ENCODE measurements around the gene ACTR5.
A peak's percentile ranks its signal among the peaks of the same experiment; 100 is the strongest.

Gene ACTR5

GRCh38 chr20:38748097-38748860, at the start of gene ACTR5:
Gene ACTR5, plus strand, starts transcription at chr20:38748460. Its CDS starts 19 bp downstream, at chr20:38748479.
- DNase-seq: peak; percentile 96

GRCh38 chr20:38698541-38698940, 49.7 kb upstream of the ACTR5 start:
- DNase-seq: no peak

GRCh38 chr20:38700141-38700540, 48.1 kb upstream of the ACTR5 start:
- DNase-seq: no peak

DNA sequence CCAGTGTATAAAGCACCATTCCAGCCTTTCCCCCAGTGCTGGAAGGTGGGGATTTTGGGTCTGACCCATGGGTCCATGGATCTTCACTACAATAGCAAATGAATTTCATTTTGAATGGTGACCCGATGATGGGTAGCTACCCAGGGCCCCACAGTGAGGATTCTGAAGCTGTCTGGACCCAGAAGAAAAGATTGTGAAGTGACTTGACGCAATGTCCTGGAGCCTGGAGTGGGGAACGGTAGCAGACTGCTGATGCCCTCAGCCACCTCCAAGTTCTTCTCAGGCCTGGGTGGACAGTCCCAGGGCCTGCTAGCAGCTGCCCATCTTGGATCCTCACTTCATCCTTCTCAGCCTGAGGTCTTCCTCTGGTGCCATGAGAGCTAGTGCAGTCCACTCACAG, 47.3 kb upstream of the ACTR5 start:
- DNase-seq: no peak

DNA sequence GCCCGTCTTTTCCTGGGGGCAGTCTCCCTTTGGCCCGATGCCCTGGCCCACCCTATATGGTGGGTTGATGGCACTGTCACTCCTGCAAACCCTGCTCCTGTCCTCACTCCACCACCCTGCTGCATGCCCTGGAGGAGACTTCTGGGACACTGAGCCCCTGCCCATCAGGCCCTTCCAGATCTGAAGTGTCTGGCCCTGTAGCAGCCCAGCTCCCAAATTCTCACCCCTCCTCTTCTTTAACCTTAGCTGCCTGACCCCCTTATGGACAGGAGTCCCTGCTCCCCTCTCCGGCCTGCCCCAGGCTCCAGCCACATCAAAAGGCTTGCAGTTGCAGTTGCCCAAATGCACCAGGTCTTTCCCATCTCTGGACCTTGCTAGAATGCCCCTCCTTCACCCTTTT, 44.7 kb upstream of the ACTR5 start:
- no peak for DNase-seq

GRCh38 chr20:38704136-38704535, 44.1 kb upstream of the ACTR5 start:
- DNase-seq: no peak

DNA sequence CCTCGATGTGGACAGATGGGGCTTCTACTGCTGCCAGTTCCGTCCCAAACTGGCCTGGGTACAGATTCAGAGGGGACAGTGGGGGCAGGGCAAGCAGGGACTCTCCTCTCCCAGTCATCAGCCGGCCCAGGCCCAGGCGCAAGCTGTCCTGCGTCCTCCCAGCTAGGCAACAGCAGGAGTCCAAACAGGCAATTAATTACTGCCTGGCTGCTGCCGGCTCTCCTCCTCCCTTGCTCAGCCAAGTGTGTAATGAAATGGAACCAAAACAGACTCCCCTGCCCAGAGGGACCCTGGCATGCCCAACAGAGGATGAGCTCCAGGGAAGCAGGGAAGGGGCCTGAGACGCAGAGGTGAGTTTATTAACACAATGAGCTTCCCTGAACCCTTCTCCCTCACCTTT, 41.8 kb upstream of the ACTR5 start:
- DNase-seq: no peak

GRCh38 chr20:38714308-38714707, 34.0 kb upstream of the ACTR5 start:
- DNase-seq: no peak

DNA sequence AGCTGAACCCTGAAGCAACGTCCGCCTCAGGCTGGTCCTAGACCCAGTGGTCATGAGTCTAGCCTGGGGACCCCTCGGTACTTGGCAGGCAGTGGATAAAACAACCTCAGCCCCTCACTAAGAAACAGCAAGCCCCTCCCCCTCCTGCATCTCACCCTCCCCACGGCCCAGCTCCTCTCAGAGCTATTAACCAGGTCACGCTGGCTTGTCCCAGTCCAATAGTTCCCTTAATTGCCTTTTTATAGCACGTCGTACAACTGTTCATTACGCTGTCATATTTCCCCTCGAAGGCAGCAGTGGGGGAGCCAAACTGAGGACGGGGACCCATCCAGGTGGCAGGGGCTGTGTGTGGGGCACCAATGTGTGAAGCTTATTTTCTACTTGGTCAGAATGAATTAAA, 32.6 kb upstream of the ACTR5 start:
- DNase-seq: peak; percentile 17

DNA sequence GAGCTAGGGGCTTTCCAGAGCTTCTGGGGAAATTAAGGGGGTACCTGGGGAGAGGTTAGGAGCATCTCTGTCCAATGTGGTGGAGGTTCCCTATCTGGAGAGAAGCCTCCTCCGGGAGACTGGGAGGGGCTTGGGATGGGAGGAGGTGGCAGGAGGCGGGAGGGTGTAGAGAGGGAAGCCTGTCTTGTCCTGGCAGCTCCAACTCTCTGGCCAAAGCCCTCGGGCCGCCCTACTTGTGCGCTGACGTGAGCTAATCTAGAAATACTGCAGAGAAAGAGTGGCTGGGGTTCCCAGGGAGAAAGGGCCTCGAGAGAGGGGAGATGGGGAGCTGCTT, 25.6 kb upstream of the ACTR5 start:
- DNase-seq: no peak

DNA sequence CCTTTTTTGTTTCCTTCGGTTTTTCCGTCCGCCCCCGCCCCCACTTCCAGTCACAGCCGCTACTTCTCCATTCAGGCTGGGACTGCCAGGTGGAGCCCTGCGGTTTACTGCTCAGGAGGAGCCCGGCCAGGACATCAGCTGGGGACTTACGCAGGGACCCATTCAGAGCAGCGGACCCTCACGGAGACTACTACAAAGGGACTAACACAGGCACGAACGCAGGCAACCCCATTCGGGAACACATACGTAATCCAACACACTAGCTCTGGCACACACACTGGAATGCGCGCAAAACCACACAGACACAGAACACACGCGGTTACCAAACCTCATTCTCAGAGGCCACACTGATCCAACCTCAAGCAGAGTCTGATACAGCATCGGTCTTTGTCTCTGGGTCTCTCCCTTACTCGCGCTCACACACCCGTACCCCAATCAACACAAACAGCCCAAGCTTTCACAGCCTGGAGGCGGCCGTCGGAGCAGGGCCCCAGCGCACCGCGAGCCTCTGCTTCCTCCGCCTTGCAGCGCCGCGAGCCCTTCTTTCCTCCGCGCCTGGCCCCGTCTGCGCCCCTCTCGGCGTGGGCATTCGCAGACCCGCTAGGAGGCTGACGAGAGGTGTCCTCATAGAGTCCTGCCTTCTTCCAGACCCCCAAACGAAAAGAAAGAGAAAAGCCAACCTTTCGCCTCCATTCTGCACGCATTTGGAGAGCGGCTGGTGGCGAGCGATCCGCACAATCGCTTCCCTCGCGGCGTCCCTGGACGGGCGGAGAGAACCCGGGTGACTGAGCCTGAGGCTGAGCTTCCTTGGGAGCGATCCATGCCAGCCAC, 25.0 kb upstream of the ACTR5 start:
- DNase-seq: peak; percentile 12

GRCh38 chr20:38723848-38724625, 24.2 kb upstream of the ACTR5 start, which contains the start of gene SLC32A1:
Gene SLC32A1, plus strand, starts transcription at chr20:38724486. Its CDS starts 239 bp downstream, at chr20:38724725.
- no peak for DNase-seq

- DNase-seq: no peak
Measured at GRCh38 chr20:38724626-38725147, 23.6 kb upstream of the ACTR5 start.

DNA sequence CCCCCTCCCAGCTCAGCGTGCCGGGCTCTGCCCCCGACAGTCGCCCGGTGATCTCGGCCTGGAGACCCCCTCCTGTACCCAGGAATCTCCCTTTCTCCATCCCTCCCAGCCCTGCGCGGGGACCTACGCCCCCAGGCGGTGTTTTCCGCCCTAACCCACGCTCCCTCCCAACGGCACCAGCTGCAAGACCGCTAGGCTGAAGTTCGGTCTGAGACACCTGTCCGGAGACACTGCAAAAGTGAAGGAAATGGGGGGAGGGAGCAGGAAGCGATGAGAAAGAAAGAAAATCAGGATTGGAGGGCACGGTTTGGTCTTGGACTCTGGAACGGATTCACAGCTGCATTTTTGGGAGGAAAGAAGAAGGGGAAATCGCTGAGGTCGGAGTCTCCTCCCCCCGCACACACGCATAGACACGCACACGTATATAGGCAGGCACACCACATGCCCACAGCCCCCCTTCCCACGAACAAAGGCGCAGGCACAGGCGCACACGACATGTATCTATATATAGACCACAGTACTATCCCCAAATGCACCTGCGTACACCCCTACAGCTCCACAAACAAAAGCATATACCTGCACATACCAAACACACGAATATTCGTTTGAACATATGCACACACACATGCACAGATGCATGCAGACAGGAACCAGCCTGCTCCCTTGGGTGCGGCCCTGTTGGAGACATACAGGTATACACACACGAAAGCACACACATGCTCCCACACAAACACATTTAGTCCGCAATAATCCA, 22.9 kb upstream of the ACTR5 start:
- peak; percentile 11 for DNase-seq

- peak; percentile 51 for DNase-seq
Measured at GRCh38 chr20:38725931-38726803, 22.1 kb upstream of the ACTR5 start.

DNA sequence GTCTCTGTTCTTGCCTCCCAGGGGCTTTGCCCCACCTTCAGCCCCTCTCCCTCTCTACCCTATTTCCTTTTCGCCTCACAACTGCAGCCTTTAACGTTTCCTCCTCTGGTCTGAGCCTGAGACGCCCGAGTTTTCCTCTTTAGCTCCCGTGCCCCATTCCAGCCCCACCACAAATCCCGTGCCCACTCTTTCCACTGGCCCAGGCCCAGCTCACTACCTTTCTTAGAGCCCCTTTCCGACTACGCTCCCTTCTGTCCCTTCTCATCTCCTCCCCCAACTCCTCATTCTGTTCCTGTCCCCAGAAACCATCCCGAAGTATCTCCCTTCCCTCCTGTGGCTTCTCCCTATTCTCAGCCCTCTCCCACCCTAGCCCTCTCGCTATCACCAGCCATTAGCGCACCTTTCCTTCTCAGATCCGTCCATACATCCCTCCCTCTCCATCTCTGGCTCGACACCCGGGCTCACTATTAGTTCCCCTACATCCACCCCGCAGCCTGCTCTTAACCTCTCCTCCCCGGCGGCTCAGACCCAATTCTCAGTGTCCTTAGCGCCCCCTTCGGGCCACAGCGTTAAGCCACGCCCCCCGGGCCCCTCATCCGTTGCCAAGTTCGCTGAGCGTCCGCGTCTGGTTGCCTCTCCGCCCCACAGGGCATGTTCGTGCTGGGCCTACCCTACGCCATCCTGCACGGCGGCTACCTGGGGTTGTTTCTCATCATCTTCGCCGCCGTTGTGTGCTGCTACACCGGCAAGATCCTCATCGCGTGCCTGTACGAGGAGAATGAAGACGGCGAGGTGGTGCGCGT, 21.3 kb upstream of the ACTR5 start:
- no peak for DNase-seq

DNA sequence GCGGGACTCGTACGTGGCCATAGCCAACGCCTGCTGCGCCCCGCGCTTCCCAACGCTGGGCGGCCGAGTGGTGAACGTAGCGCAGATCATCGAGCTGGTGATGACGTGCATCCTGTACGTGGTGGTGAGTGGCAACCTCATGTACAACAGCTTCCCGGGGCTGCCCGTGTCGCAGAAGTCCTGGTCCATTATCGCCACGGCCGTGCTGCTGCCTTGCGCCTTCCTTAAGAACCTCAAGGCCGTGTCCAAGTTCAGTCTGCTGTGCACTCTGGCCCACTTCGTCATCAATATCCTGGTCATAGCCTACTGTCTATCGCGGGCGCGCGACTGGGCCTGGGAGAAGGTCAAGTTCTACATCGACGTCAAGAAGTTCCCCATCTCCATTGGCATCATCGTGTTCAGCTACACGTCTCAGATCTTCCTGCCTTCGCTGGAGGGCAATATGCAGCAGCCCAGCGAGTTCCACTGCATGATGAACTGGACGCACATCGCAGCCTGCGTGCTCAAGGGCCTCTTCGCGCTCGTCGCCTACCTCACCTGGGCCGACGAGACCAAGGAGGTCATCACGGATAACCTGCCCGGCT, 20.6 kb upstream of the ACTR5 start:
- no peak for DNase-seq

DNA sequence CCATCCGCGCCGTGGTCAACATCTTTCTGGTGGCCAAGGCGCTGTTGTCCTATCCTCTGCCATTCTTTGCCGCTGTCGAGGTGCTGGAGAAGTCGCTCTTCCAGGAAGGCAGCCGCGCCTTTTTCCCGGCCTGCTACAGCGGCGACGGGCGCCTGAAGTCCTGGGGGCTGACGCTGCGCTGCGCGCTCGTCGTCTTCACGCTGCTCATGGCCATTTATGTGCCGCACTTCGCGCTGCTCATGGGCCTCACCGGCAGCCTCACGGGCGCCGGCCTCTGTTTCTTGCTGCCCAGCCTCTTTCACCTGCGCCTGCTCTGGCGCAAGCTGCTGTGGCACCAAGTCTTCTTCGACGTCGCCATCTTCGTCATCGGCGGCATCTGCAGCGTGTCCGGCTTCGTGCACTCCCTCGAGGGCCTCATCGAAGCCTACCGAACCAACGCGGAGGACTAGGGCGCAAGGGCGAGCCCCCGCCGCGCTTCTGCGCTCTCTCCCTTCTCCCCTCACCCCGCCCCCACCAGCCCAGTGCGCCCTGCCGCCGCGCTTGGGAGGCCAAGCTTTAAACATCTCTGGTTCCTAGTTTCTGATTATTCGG, 20.0 kb upstream of the ACTR5 start:
- no peak for DNase-seq

GRCh38 chr20:38728911-38729642, 19.2 kb upstream of the ACTR5 start:
- DNase-seq: peak; percentile 39

All from NCI-H1092 treated with DMSO at 0.1 percent for 48 hours (cell line).